NCI-H1092 (cell line): ENCODE data around the gene ATF5.
"Not testable (repeated sequence)": the region's sequence is repeated elsewhere in the genome, so short reads cannot be mapped to it uniquely, and the experiment has no call there.

ENCODE experiments used
- DNase-seq: peaks from one replicate; lab custom pipeline; 2025; lab: John Stamatoyannopoulos, UW

ATF5 gene

GRCh38 chr19:49923055-49924003 lies 5.7 kb upstream of the ATF5 start:
- no peak for DNase-seq

DNA sequence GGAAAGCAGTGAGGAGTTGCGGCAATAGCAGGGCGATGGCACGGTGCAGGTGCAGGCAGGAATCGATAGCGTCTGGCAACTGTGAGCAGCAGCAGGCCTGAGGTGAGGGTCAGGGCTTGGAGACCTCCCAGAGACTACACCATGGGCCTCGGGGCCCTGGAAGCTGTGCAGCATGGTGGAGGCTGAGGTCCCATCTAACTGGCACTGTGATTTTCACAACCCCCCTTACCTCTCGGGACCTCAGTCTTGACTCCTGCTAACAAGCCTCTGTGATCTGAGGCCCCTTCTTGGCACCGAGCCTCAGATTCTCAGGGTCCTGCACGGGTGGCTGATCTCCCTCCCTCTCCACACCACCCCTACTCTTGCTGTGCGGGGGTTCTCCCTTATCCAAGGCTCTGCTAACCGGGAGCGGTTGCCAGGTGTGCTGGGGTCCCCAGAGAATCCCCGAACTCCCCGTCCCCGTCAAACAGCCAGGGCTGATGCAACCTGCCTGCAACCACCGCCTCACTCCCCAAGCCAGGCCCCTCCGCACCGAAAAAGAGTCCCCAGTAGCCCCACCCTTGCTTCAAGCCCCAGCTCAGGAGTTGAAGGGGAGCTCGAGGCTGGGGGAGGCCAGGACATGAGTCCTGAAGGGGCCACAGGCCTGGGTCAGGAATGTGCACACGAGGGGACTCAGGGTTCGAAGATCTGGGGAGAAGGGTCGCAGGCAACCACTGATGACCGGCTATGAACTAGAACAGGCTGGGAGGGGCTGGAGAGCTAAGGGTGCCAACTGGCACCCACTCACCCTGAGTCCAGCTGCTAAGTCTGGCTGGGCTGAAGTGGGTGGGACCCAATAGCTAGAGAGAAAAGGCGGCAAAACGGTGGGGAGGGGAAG lies 4.8 kb upstream of the ATF5 start:
- peak; percentile 9 for DNase-seq

- not testable (repeated sequence) for DNase-seq
These were observed 4.2 kb upstream of the ATF5 start for GRCh38 chr19:49924881-49925210.

DNA sequence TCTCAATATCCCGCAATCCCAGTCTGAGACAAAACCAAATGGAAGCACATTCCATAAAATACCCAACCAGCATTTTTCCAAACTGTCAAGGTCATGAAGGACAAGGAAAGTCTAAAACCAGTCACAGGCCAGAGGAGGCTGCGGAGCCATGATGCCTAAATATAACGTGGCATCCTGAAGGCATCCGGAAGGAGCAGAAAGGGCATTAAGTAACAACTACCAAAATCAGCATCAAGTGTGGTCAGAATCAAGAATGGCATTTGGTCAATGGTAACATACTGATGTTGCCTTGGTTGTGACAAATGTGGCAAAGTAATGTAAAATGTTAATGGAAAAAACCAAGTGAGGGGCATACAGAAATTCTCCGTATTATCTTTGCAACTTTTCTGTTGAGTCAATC lies 3.5 kb upstream of the ATF5 start:
- no peak for DNase-seq

GRCh38 chr19:49926515-49926914 lies 2.5 kb upstream of the ATF5 start:
- no peak for DNase-seq

DNA sequence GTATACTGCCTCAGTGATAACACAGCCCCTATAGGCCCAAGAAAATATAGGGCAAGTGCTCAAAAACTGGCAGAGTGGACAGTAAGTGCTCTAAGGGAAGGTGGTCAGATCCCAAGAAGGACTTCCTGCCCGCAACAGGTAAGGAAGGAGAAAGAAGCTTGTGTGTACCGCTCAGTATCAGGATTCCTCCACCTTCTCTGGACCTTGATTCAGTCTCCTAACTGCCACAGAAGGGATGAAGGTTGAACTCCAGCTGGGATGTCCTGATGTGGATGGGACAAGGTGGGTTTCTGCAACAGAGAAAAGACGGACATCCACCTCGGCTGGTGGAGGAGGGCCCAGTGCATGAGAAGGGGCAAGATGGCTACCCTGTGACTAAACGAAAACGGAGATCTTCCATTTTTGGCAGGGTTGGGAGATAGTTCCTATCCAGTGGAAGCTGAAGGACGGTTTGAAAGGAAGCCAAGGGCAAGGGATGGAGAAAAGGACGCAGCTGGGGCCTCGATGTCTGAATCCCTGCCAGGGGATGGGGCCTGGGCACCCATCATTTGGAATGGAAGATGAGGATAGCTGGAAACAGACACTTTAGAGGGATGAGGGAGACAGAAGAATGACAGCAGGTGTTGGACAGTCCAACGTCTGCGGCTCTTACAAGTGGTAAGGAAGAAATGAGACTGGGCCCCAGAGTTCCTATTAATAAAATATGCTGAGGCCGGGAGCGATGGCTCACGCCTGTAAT lies 1.3 kb upstream of the ATF5 start:
- DNase-seq = no peak

GRCh38 chr19:49929611-49930482 lies 842 bp downstream of the ATF5 start:
- DNase-seq = peak; percentile 94

DNA sequence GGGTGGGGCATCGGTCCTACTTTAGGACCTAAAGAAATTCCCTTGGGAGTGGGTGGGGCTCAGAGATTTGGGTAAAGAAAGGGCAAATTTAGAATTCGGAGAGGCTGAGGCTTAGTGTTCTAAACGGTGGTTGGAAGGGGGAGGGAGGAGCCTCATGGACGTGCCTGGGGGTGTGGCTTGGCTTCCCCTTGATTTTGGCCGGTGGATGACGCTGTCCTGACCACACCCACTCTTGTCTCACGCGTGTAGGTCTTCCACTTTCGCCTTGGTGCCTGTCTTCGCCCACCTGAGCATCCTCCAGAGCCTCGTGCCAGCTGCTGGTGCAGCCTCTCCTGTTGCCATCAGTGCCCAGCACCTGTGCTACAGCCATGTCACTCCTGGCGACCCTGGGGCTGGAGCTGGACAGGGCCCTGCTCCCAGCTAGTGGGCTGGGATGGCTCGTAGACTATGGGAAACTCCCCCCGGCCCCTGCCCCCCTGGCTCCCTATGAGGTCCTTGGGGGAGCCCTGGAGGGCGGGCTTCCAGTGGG lies 1.5 kb downstream of the ATF5 start:
- no peak for DNase-seq

GRCh38 chr19:49931293-49932040 lies 2.5 kb downstream of the ATF5 start:
- no peak for DNase-seq

GRCh38 chr19:49932041-49932451 lies 3.0 kb downstream of the ATF5 start:
- no peak for DNase-seq

GRCh38 chr19:49932731-49933131 lies 3.7 kb downstream of the ATF5 start:
- no peak for DNase-seq

DNA sequence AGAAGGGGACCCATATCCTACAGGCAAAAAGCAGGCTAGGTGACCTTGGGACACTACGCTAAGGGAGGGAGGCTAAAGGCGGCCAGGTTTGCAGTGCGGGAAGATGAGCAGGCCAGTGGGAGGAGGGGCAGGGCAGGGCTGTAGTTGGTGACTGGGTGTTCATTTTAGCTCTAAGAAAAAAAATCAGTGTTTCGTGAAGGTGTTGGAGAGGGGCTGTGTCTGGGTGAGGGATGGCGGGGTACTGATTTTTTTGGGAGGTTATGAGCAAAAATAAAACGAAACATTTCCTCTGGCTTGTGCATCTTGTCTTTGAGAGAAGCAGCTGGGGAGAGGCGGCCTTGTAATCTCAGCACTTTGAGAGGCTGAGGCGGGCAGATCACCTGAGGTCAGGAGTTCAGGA lies 4.6 kb downstream of the ATF5 start:
- no peak for DNase-seq

DNA sequence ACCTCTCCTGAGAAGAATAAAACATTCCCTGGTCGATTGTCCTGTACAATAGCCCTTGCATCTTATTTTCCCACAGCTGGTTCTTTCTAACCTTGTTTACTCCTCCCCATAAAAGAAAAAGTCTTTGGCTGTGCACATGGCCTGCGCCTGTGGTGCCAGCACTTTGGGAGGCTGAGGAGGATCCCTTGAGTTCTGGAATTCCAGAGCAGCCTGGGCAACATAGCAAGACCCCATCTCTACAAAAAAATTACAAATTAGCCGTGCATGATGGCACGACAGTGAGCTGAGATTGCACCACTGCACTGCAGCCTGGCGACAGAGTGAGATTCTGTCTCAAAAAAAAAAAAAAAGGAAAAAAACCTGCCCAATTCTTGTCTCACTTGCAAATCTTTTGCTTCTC lies 7.5 kb downstream of the ATF5 start:
- no peak for DNase-seq

DNA sequence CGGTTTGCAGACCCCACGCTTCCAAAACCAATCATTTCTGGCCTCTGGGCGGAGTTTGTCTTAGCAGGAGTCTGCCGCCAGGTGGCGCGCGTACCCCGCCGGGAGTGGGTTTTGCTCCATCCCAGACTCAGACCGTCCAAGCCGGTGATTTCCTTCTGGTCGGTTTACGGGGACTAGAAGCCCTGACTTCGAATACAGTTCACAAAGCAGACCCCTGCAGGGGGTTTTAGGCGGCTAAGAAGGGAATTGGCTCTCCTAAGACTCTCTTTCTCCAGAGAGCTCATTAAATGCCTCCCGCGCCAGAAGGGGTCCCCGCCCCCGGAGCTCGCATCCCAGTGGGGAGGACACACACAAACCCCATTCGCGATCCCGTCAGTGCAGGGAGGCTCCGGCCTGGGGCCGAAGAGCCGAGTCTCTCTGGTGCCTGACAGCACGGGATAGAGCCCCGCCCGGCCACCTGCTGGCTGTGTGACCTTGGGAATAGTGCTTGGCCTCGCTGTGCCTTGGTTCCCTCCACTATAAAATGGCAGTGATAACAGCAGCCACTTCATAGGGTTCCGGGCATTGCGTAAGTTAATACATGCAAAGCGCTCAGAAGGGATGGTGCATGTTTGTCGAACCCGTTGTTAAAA lies 8.9 kb downstream of the ATF5 start:
- DNase-seq = peak; percentile 38

DNA sequence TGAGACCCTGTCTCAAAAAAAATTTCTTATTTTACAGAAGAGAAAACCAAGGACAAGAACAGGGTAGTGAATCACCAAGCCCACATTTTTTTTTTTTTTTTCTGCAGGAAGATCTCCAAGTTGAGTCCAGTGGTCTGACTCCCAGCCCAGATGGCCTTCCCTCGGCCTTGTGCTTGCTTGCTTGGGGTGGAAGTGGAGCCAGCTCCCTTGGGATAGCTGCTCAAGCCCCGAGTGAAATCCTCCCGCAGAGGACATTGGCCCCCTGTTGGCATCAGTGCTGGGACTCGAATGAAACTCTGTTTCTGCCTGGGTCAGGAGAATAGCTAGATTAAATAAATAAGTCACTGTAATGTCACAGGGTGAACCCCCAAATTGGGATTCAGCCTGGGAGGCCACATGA lies 9.7 kb downstream of the ATF5 start:
- DNase-seq = no peak

- DNase-seq = no peak
These were observed 10.9 kb downstream of the ATF5 start for GRCh38 chr19:49939721-49940481.

DNA sequence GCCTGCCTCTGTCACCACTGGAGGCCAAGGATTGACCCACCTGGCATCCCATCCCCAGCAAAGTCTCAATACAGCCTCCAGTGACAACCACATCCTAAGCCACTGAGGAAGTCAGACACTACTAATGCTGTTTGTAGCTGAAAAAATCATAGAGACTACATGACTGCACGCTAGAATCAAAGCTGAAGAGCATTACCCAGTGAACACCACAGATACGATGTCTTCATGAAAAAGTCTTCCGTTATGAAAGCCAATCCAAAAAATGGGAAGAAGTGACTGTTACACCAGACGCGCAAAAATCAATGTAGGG lies 11.4 kb downstream of the ATF5 start:
- no peak for DNase-seq

GRCh38 chr19:49944567-49944966 lies 15.6 kb downstream of the ATF5 start:
- not testable (repeated sequence) for DNase-seq

DNA sequence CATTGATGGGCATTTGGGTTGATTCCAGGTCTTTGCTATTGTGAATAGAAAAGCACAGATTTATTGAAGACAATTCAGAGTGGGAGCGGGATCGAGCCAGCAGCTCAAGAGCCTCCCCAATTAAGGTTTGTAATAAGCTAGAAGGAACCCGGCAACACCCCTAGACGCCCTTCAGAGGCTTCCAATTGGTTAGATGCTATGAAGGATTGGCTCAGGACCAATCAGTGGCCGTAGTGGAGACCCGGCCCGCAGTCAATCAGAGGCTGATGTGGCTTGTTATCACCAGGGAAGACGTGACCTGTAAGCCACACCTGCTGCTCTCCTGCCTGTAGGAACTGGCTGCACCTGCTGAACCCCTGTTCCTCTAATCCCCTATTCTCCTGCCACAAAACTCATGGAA lies 17.4 kb downstream of the ATF5 start:
- no peak for DNase-seq
